ENCODE results near the gene SLC35F3. TPM values are rescaled to one million over a fixed set of nuclear protein-coding genes. Genes with fewer than 3 reads are reported as not detected.
A peak's percentile ranks its signal among the peaks of the same experiment; 100 is the strongest.

SLC35F3 gene
- total and polyA plus RNA-seq, 7 experiments from 2014 or later, result 0.11 to 15.2 (median 0.96) TPM; not detected in 2

- H3K27me3 ChIP-seq (ENCODE audit: control insufficient read depth in 2 of 2, insufficient read depth in 2 of 2, low read length in 2 of 2), result no peaks in the 10 kb centered on the region
- no peak overlapping the region for H3K27ac ChIP-seq (ENCODE audit: low read depth, low read length)
- no peaks in the 10 kb centered on the region for H3K36me3 ChIP-seq (ENCODE audit: control insufficient read depth in 2 of 3, insufficient read depth in 3 of 3, low read length in 3 of 3)
- intact Hi-C loops (cut with micrococcal nuclease), result loop anchor here in 1 of 2 donors (5.0 kb wide), 1 partner anchor 157 kb away; the partner anchor contains the start of gene TARBP1
- Mint-ChIP-seq H3K4me1 (peaks cover 9 to 63% (median 51%) of the 10 kb centered on the region in 7 donors), H3K9me3 (no peaks in the 10 kb centered on the region), H3K27me3 (peaks cover 0 to 29% (median 16%) of the 10 kb centered on the region in 5 donors), H3K36me3 (peaks cover 0 to 4% (median 0%) of the 10 kb centered on the region in 5 donors), H3K4me3 (no peak overlapping the region), H3K27ac (peak overlapping the region in 2 of 9 donors; percentile 60 to 99)
- ChIA-PET CTCF (interaction anchor here (0.5 kb wide), 1 partner anchor 76 kb away, joined by 5 read pairs; no protein-coding TSS in a partner anchor), POLR2A (no interaction called here)
- DNase-seq, result no peak
- H3K4me3 ChIP-seq (ENCODE audit: low read length), result no peak overlapping the region
- H3K4me1 ChIP-seq (ENCODE audit: control insufficient read depth in 2 of 2, insufficient read depth in 2 of 2, low read length in 2 of 2), result peaks cover 7 to 25% of the 10 kb centered on the region in 2 donors
- ATAC-seq, result no peak
- H3K9me3 ChIP-seq (ENCODE audit: control insufficient read depth in 2 of 3, low read length in 3 of 3), result no peaks in the 10 kb centered on the region
Observed at GRCh38 chr1:234320549-234320948, 416.1 kb downstream of the SLC35F3 start.

GRCh38 chr1:234321231-234321630 is 416.8 kb downstream of the SLC35F3 start:
- Histone ChIP-seq H3K4me1 (ENCODE audit: control insufficient read depth in 2 of 2, insufficient read depth in 2 of 2, low read length in 2 of 2) (peaks cover under 1 to 19% of the 10 kb centered on the region in 2 donors), H3K9me3 (ENCODE audit: control insufficient read depth in 2 of 3, low read length in 3 of 3) (no peaks in the 10 kb centered on the region)
- intact Hi-C loops (cut with micrococcal nuclease), result loop anchor here in 1 of 2 donors (5.0 kb wide), 1 partner anchor 156 kb away; the partner anchor contains the start of gene TARBP1

GRCh38 chr1:234322097-234322496 is 417.6 kb downstream of the SLC35F3 start:
- intact Hi-C loops (cut with micrococcal nuclease), result loop anchor here in 1 of 2 donors (2.0 to 5.0 kb wide), 2 partner anchors 87 to 155 kb away; partner anchors contain the start of gene TARBP1
- no peak for ATAC-seq
- Histone ChIP-seq H3K27ac (ENCODE audit: low read depth, low read length) (no peak overlapping the region), H3K36me3 (ENCODE audit: control insufficient read depth in 2 of 3, insufficient read depth in 3 of 3, low read length in 3 of 3) (no peaks in the 10 kb centered on the region), H3K4me3 (ENCODE audit: low read length) (no peak overlapping the region), H3K27me3 (ENCODE audit: control insufficient read depth in 2 of 2, insufficient read depth in 2 of 2, low read length in 2 of 2) (no peaks in the 10 kb centered on the region), H3K4me1 (ENCODE audit: control insufficient read depth in 2 of 2, insufficient read depth in 2 of 2, low read length in 2 of 2) (peaks cover 0 to 15% of the 10 kb centered on the region in 2 donors), H3K9me3 (ENCODE audit: control insufficient read depth in 2 of 3, low read length in 3 of 3) (no peaks in the 10 kb centered on the region)
- CTCF ChIA-PET, result no interaction called here
- Mint-ChIP-seq H3K27me3 (peaks cover 0 to 22% (median 6%) of the 10 kb centered on the region in 5 donors), H3K4me1 (peaks cover 21 to 64% (median 49%) of the 10 kb centered on the region in 7 donors), H3K36me3 (peaks cover 0 to 4% (median 0%) of the 10 kb centered on the region in 5 donors), H3K4me3 (no peak overlapping the region), H3K9me3 (no peaks in the 10 kb centered on the region), H3K27ac (peak overlapping the region in 4 of 9 donors; percentile 2 to 69 (median 25))
- POLR2A ChIA-PET, result no interaction called here
- DNase-seq, result no peak

More at GRCh38 chr1:234321231-234321630, 416.8 kb downstream of the SLC35F3 start:
- Mint-ChIP-seq H3K9me3 (no peaks in the 10 kb centered on the region), H3K27me3 (peaks cover 0 to 28% (median 12%) of the 10 kb centered on the region in 5 donors), H3K4me3 (peak overlapping the region in 3 of 10 donors; percentile 0 to 17 (median 1)), H3K36me3 (peaks cover 0 to 4% (median 0%) of the 10 kb centered on the region in 5 donors), H3K27ac (peak overlapping the region in 4 of 9 donors; percentile 1 to 89 (median 42)), H3K4me1 (peaks cover 15 to 65% (median 51%) of the 10 kb centered on the region in 7 donors)
- H3K27me3 ChIP-seq (ENCODE audit: control insufficient read depth in 2 of 2, insufficient read depth in 2 of 2, low read length in 2 of 2), result no peaks in the 10 kb centered on the region
- POLR2A ChIA-PET, result no interaction called here
- DNase-seq (peak in 3 of 9 donors; percentile 10 to 12 (median 11)), ATAC-seq (no peak)
- no peak overlapping the region for H3K27ac ChIP-seq (ENCODE audit: low read depth, low read length)
- no peak overlapping the region for H3K4me3 ChIP-seq (ENCODE audit: low read length)
- CTCF ChIA-PET, result no interaction called here
- H3K36me3 ChIP-seq (ENCODE audit: control insufficient read depth in 2 of 3, insufficient read depth in 3 of 3, low read length in 3 of 3), result no peaks in the 10 kb centered on the region

- Mint-ChIP-seq H3K4me1 (peaks cover 21 to 55% (median 42%) of the 10 kb centered on the region in 7 donors), H3K27me3 (peaks cover 0 to 22% (median 6%) of the 10 kb centered on the region in 5 donors), H3K4me3 (peak overlapping the region in 6 of 10 donors; percentile 2 to 54 (median 35)), H3K9me3 (no peaks in the 10 kb centered on the region), H3K36me3 (peaks cover 0 to 4% (median 0%) of the 10 kb centered on the region in 5 donors), H3K27ac (peak overlapping the region in 5 of 9 donors; percentile 2 to 69 (median 34))
- CTCF ChIA-PET, result interaction anchor here (0.8 to 1.4 kb wide), 3 partner anchors 51 to 86 kb away, joined by 3 to 6 read pairs (median 3); partner anchors contain the start of gene COA6
- POLR2A ChIA-PET, result interaction anchor here (0.7 to 1.5 kb wide), 3 partner anchors 50 to 277 kb away, joined by 3 read pairs; partner anchors contain the start of gene COA6
- DNase-seq (peak; percentile 16 to 61 (median 37)), ATAC-seq (peak; percentile 67)
- H3K36me3 ChIP-seq (ENCODE audit: control insufficient read depth in 2 of 3, insufficient read depth in 3 of 3, low read length in 3 of 3), result no peaks in the 10 kb centered on the region
- no peak overlapping the region for H3K4me3 ChIP-seq (ENCODE audit: low read length)
- H3K4me1 ChIP-seq (ENCODE audit: control insufficient read depth in 2 of 2, insufficient read depth in 2 of 2, low read length in 2 of 2), result peaks cover 0 to 9% of the 10 kb centered on the region in 2 donors
- intact Hi-C loops (cut with micrococcal nuclease), result loop anchor here (1.0 to 5.0 kb wide), 5 partner anchors 50 to 155 kb away; partner anchors contain the start of genes COA6 (in 1 of the 2) and TARBP1 (in 1 of the 2)
- no peak overlapping the region for H3K27ac ChIP-seq (ENCODE audit: low read depth, low read length)
- H3K9me3 ChIP-seq (ENCODE audit: control insufficient read depth in 2 of 3, low read length in 3 of 3), result no peaks in the 10 kb centered on the region
- no peaks in the 10 kb centered on the region for H3K27me3 ChIP-seq (ENCODE audit: control insufficient read depth in 2 of 2, insufficient read depth in 2 of 2, low read length in 2 of 2)
Observed at GRCh38 chr1:234322979-234323378, 418.5 kb downstream of the SLC35F3 start.

GRCh38 chr1:234324821-234325220 is 420.3 kb downstream of the SLC35F3 start:
- peaks cover 0 to 8% of the 10 kb centered on the region in 2 donors for H3K4me1 ChIP-seq (ENCODE audit: control insufficient read depth in 2 of 2, insufficient read depth in 2 of 2, low read length in 2 of 2)

GRCh38 chr1:234325878-234326496 is 421.5 kb downstream of the SLC35F3 start:
- Histone ChIP-seq H3K4me1 (ENCODE audit: control insufficient read depth in 2 of 2, insufficient read depth in 2 of 2, low read length in 2 of 2) (peaks cover 0 to 6% of the 10 kb centered on the region in 2 donors), H3K9me3 (ENCODE audit: control insufficient read depth in 2 of 3, low read length in 3 of 3) (no peaks in the 10 kb centered on the region), H3K36me3 (ENCODE audit: control insufficient read depth in 2 of 3, insufficient read depth in 3 of 3, low read length in 3 of 3) (no peaks in the 10 kb centered on the region), H3K27ac (ENCODE audit: low read depth, low read length) (peak overlapping the region; percentile 67), H3K27me3 (ENCODE audit: control insufficient read depth in 2 of 2, insufficient read depth in 2 of 2, low read length in 2 of 2) (no peaks in the 10 kb centered on the region), H3K4me3 (ENCODE audit: low read length) (peak overlapping the region; percentile 64)
- DNase-seq, result peak in 1 of 9 donors; percentile 9
- ATAC-seq, result peak; percentile 46
- H3K4me1 Mint-ChIP-seq, result peaks cover 23 to 43% (median 36%) of the 10 kb centered on the region in 7 donors
- POLR2A ChIA-PET, result interaction anchor here (0.6 to 1.2 kb wide), 3 partner anchors 31 to 49 kb away, joined by 3 to 4 read pairs (median 3); partner anchors contain the start of gene COA6
- H3K4me3 Mint-ChIP-seq, result peak overlapping the region; percentile 76 to 94 (median 90)
- CTCF ChIA-PET, result interaction anchor here (0.7 to 3.9 kb wide), 6 partner anchors 9 to 84 kb away, joined by 3 to 16 read pairs (median 4); partner anchors contain the start of gene COA6
- peaks cover 0 to 4% (median 0%) of the 10 kb centered on the region in 5 donors for H3K36me3 Mint-ChIP-seq
- intact Hi-C loops (cut with micrococcal nuclease), result loop anchor here (1.0 to 2.0 kb wide), 7 partner anchors 16 to 111 kb away; partner anchors contain the start of gene COA6 (in 1 of the 2)
- H3K9me3 Mint-ChIP-seq, result no peaks in the 10 kb centered on the region
- peaks cover 0 to 23% (median 14%) of the 10 kb centered on the region in 5 donors for H3K27me3 Mint-ChIP-seq
- peak overlapping the region; percentile 41 to 99 (median 85) for H3K27ac Mint-ChIP-seq

More at GRCh38 chr1:234324821-234325220, 420.3 kb downstream of the SLC35F3 start:
- Mint-ChIP-seq H3K9me3 (no peaks in the 10 kb centered on the region), H3K36me3 (peaks cover 0 to 4% (median 0%) of the 10 kb centered on the region in 5 donors), H3K27ac (peak overlapping the region in 3 of 9 donors; percentile 41 to 99 (median 57)), H3K4me3 (peak overlapping the region in 2 of 10 donors; percentile 29 to 94), H3K27me3 (peaks cover 0 to 22% (median 7%) of the 10 kb centered on the region in 5 donors), H3K4me1 (peaks cover 21 to 47% (median 38%) of the 10 kb centered on the region in 7 donors)
- H3K27me3 ChIP-seq (ENCODE audit: control insufficient read depth in 2 of 2, insufficient read depth in 2 of 2, low read length in 2 of 2), result no peaks in the 10 kb centered on the region
- H3K36me3 ChIP-seq (ENCODE audit: control insufficient read depth in 2 of 3, insufficient read depth in 3 of 3, low read length in 3 of 3), result no peaks in the 10 kb centered on the region
- no peak for DNase-seq
- ATAC-seq, result no peak
- POLR2A ChIA-PET, result interaction anchor here (1.1 kb wide), 1 partner anchor 48 kb away, joined by 4 read pairs; the partner anchor contains the start of gene COA6
- H3K9me3 ChIP-seq (ENCODE audit: control insufficient read depth in 2 of 3, low read length in 3 of 3), result no peaks in the 10 kb centered on the region
- no peak overlapping the region for H3K4me3 ChIP-seq (ENCODE audit: low read length)
- H3K27ac ChIP-seq (ENCODE audit: low read depth, low read length), result no peak overlapping the region
- intact Hi-C loops (cut with micrococcal nuclease), result loop anchor here in 1 of 2 donors (5.0 kb wide), 1 partner anchor 152 kb away; the partner anchor contains the start of gene TARBP1
- CTCF ChIA-PET, result interaction anchor here (1.2 kb wide), 1 partner anchor 15 kb away, joined by 4 read pairs; no protein-coding TSS in a partner anchor
